Neural cell (in vitro differentiated cells): Measurements from ENCODE around the gene CATSPERD. TPM values are rescaled to one million over a fixed set of nuclear protein-coding genes. Genes with fewer than 3 reads are reported as not detected.

Source experiments
- H2AFZ ChIP-seq: fragments of 200-600, 300-800 bp; sonication (generic), shearing (Covaris generic); 2 replicates; pipeline ENCODE4 v1.6.0; 2014; ENCODE audit warnings: low read depth, mild to moderate bottlenecking, antibody characterized with exemption, low read length, moderate library complexity
- H3F3A ChIP-seq: fragments of 200-600 bp; shearing (Covaris generic); 2 replicates; pipeline ENCODE4 v1.6.1; 2016; ENCODE audit warnings: mild to moderate bottlenecking, moderate library complexity, mixed read lengths, antibody characterized with exemption, low read length; ENCODE audit not compliant: insufficient read depth, poor library complexity, severe bottlenecking
- H3K27ac ChIP-seq: fragments of 200-600, 300-800 bp; sonication (generic), shearing (Covaris generic); 2 replicates; pipeline ENCODE4 v1.5.1; 2014; ENCODE audit warnings: mild to moderate bottlenecking, low read length, moderate library complexity
- H3K27me3 ChIP-seq: fragments of 300-800, 200-600 bp; sonication (generic), shearing (Covaris generic); 2 replicates; pipeline ENCODE4 v1.6.0; 2014; ENCODE audit warnings: mild to moderate bottlenecking, low read depth, low read length, moderate library complexity; ENCODE audit not compliant: insufficient read depth
- H3K36me3 ChIP-seq: fragments of 300-800, 200-600 bp; sonication (generic), shearing (Covaris generic); 2 replicates; pipeline ENCODE4 v1.5.1; 2014; ENCODE audit warnings: mild to moderate bottlenecking, antibody characterized with exemption, low read length, moderate library complexity; ENCODE audit not compliant: insufficient read depth
- H3K4me2 ChIP-seq: fragments of 300-800, 200-600 bp; sonication (generic), shearing (Covaris generic); 2 replicates; pipeline ENCODE4 v1.6.0; 2014; ENCODE audit warnings: mild to moderate bottlenecking, low read length
- H3K4me3 ChIP-seq: fragments of 300-800, 200-600 bp; sonication (generic), shearing (Covaris generic); 2 replicates; pipeline ENCODE4 v1.5.1; 2014; ENCODE audit warnings: mild to moderate bottlenecking, low read length, moderate library complexity
- H3K79me2 ChIP-seq: fragments of 200-600 bp; shearing (Covaris generic); replicated peaks from 2 replicates; pipeline ENCODE4 v1.6.0; 2014; ENCODE audit warnings: mild to moderate bottlenecking, low read length, moderate library complexity; ENCODE audit not compliant: insufficient read depth
- H3K9ac ChIP-seq: fragments of 300-800, 200-600 bp; sonication (generic), shearing (Covaris generic); 2 replicates; pipeline ENCODE4 v1.6.1; 2016; ENCODE audit warnings: mild to moderate bottlenecking, low read length, mixed read lengths
- H3K9me2 ChIP-seq: fragments of 200-600 bp; shearing (Covaris generic); 2 replicates; pipeline ENCODE4 v1.6.1; 2016; ENCODE audit warnings: mild to moderate bottlenecking, low read length, mixed read lengths; ENCODE audit not compliant: insufficient read depth
- H3K9me3 ChIP-seq: fragments of 200-600, 300-800 bp; sonication (generic), shearing (Covaris generic); 2 replicates; pipeline ENCODE4 v1.6.1; 2016; ENCODE audit warnings: mild to moderate bottlenecking, mixed run types, low read length, moderate library complexity, mixed read lengths
- H4K20me1 ChIP-seq: fragments of 200-600 bp; shearing (Covaris generic); 2 replicates; pipeline ENCODE4 v1.6.1; 2016; ENCODE audit warnings: mild to moderate bottlenecking, mixed run types; ENCODE audit not compliant: insufficient read depth
- CTCF ChIP-seq: fragments of 450-650 bp; IDR thresholded peaks from 2 replicates; pipeline ENCODE4 v1.5.1; 2014; ENCODE audit warnings: antibody characterized with exemption, mild to moderate bottlenecking, moderate library complexity; ENCODE audit not compliant: poor library complexity, severe bottlenecking
- EP300 ChIP-seq: fragments of 450-650 bp; conservative IDR thresholded peaks from 2 replicates; pipeline ENCODE4 v1.6.1; 2014; ENCODE audit warnings: antibody characterized with exemption, mild to moderate bottlenecking, moderate library complexity; ENCODE audit not compliant: poor library complexity, severe bottlenecking
- EZH2 ChIP-seq: fragments of 200-600, 300-800 bp; shearing (Covaris generic), sonication (generic); IDR thresholded peaks from 2 replicates; pipeline ENCODE4 v1.6.1; 2014; ENCODE audit warnings: antibody characterized with exemption, low read length, borderline replicate concordance, mild to moderate bottlenecking; ENCODE audit not compliant: insufficient read depth, poor library complexity, severe bottlenecking
- MXI1 ChIP-seq: fragments of 450-650 bp; conservative IDR thresholded peaks from 2 replicates; pipeline ENCODE4 v1.6.1; 2014; ENCODE audit warnings: antibody characterized with exemption, mild to moderate bottlenecking; ENCODE audit not compliant: poor library complexity, severe bottlenecking
- POLR2AphosphoS5 ChIP-seq: IDR thresholded peaks from 2 replicates; pipeline ENCODE4 v1.6.1; 2012
- REST ChIP-seq: IDR thresholded peaks from 2 replicates; pipeline ENCODE4 v1.6.1; 2012; ENCODE audit warnings: borderline replicate concordance
- TAF1 ChIP-seq: IDR thresholded peaks from 2 replicates; pipeline ENCODE4 v1.6.1; 2012; ENCODE audit warnings: low read depth
- polyA plus RNA-seq: library from polyadenylated mRNA; depleted of rRNA; stranded (reverse); fragments of >200 nt; gene quantifications from 2 replicates; pipeline ENCODE4 v1.2.3, GENCODE V29; 2014

CATSPERD gene
- polyA plus RNA-seq, 1 donor from 2014 or later = not detected

GRCh38 chr19:5713228-5713627, 7.2 kb upstream of the CATSPERD start:
- Histone ChIP-seq H3K79me2 (peaks cover 10% of the 10 kb centered on the region), H3K9me2 (no peaks in the 10 kb centered on the region), H4K20me1 (no peaks in the 10 kb centered on the region), H3K27ac (no peak overlapping the region), H3F3A (no peaks in the 10 kb centered on the region), H3K9me3 (no peaks in the 10 kb centered on the region), H3K4me3 (no peak overlapping the region), H3K36me3 (no peaks in the 10 kb centered on the region), H3K27me3 (no peaks in the 10 kb centered on the region), H3K4me2 (no peak overlapping the region), H2AFZ (no peak overlapping the region), H3K9ac (no peak overlapping the region)
- no peak for TF ChIP-seq POLR2AphosphoS5
- TF ChIP-seq EZH2 = no peak

GRCh38 chr19:5714816-5715215, 5.6 kb upstream of the CATSPERD start:
- Histone ChIP-seq H2AFZ (no peak overlapping the region), H3K9me2 (no peaks in the 10 kb centered on the region), H3K27me3 (no peaks in the 10 kb centered on the region), H3K9ac (no peak overlapping the region), H4K20me1 (no peaks in the 10 kb centered on the region), H3K4me3 (no peak overlapping the region), H3K36me3 (no peaks in the 10 kb centered on the region), H3K9me3 (no peaks in the 10 kb centered on the region), H3K27ac (no peak overlapping the region), H3K79me2 (peaks cover 24% of the 10 kb centered on the region), H3F3A (no peaks in the 10 kb centered on the region), H3K4me2 (no peak overlapping the region)
- TF ChIP-seq REST = no peak
- TF ChIP-seq CTCF = no peak
- no peak for TF ChIP-seq EZH2
- no peak for TF ChIP-seq POLR2AphosphoS5
- TF ChIP-seq EP300 = no peak
- no peak for TF ChIP-seq MXI1
- TF ChIP-seq TAF1 = no peak

- Histone ChIP-seq H4K20me1 (no peaks in the 10 kb centered on the region), H3K79me2 (peaks cover 24% of the 10 kb centered on the region), H3K9ac (no peak overlapping the region), H3K27me3 (no peaks in the 10 kb centered on the region), H3K27ac (no peak overlapping the region), H3K4me3 (no peak overlapping the region), H3K9me2 (no peaks in the 10 kb centered on the region), H2AFZ (no peak overlapping the region), H3K9me3 (no peaks in the 10 kb centered on the region), H3F3A (no peaks in the 10 kb centered on the region), H3K4me2 (no peak overlapping the region), H3K36me3 (no peaks in the 10 kb centered on the region)
- no peak for TF ChIP-seq CTCF
Measured at GRCh38 chr19:5717215-5717935, 3.1 kb upstream of the CATSPERD start.
